IPS-11a (cell line): Measurements from ENCODE around the gene BIK.
"Not testable (repeated sequence)": the region's sequence is repeated elsewhere in the genome, so short reads cannot be mapped to it uniquely, and the experiment has no call there.

ENCODE experiments used
- H3K4me3 ChIP-seq: one replicate; pipeline ENCODE4 v1.5.1; 2013; ENCODE audit warnings: low read depth, low read length, control low read depth

Gene BIK

GRCh38 chr22:43134553-43134952 lies 24.0 kb downstream of the BIK start:
- no peak overlapping the region for H3K4me3 ChIP-seq

GRCh38 chr22:43135565-43135964 lies 25.0 kb downstream of the BIK start:
- H3K4me3 ChIP-seq, result no peak overlapping the region

DNA sequence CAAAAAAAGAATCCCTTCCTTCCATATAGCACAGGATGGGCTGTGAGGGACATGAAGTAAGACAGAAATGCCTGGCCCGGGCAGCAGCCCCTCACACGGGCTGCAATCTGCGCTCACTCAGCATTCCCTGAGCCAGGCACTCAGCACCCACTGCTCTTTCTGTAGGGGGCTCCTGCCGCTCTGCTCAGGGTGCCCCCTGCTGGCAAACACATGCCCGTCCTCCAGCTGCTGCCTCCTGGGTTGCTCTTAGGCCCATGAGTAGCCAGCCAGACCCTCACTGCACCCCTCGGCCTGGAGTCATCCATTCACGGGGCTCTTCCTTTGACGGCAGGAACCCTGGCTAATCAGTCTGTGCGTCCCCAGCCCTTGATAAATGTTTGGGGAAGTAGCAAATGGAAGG lies 25.7 kb downstream of the BIK start:
- no peak overlapping the region for H3K4me3 ChIP-seq

DNA sequence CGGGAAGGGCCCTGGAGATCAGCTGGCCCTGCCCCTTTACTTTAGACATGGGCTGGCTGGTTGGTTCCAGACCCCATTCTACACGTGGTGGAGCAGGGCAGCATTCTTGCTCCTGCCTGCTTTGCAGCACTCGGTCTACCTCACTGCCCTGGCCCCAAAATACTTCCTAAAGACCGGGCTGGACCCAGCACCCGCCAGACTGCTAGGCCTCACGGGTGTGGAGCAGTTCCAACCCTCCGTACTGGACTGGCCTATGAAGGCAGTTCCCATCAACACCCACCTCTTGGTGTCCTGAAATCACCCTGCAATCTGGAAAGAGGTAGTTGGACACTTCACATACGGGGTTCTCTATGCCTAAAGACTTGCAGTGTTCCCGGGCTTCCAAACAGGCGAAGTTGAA lies 26.3 kb downstream of the BIK start:
- no peak overlapping the region for H3K4me3 ChIP-seq

- H3K4me3 ChIP-seq, result peak within 1 kb of the TSS; percentile 82
Measured at GRCh38 chr22:43142880-43143562, 32.5 kb downstream of the BIK start, which contains the start of gene MCAT. Gene MCAT, minus strand, starts transcription at chr22:43143398. Its CDS starts 50 bp downstream, at chr22:43143348.

DNA sequence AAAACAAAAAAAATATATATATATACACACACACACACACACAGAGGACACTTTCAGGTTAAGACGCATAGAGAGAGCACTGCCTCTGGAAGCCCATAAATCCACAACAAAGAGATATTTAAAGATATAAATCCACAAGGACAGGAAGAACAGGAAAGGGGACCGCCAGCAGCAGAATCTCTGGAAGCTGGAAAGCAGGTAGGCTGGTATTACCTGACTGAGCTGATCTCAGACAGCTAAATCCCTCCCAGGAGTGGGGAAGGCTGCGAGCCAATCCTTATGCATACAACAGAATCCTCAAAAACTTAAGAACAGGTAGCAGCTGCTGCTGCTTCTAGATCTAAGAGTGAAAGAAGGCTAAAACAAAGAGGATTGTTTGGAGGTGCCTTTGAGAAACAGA lies 34.4 kb downstream of the BIK start:
- no peak overlapping the region for H3K4me3 ChIP-seq

DNA sequence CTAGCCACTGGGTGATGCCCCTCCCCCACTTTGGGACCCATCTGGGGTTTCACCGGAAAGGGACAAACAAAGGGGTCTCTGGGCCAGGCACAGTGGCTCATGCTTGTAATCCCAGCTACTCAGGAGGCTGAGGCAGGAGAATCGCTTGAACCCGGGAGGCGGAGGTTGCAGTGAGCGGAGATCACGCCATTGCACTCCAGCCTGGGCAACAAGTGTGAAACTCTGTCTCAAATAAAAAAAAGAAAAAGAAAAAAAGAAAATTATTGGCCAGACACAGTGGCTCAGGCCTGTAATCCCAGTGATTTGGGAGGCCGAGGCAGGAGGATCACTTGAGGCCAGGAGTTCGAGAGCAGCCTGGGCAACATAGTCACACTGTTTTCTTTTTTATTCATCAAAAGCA lies 34.8 kb downstream of the BIK start:
- not testable (repeated sequence) for H3K4me3 ChIP-seq

DNA sequence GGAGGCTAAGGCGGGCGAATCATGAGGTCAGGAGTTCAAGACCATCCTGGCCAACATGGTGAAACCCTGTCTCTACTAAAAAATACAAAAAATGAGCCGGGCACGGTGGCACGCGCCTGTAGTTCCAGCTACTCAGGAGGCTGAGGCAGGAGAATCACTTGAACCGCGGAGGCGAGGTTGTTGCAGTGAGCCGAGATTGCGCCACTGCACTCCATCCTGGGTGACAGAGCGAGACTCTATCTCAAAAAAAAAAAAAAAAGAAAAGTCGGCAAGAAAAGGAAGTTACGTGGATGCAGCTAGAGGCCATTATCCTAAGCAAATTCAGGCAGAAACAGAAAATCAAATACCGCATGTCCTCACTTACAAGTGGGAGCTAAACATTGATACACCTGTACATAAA lies 35.8 kb downstream of the BIK start:
- H3K4me3 ChIP-seq, result not testable (repeated sequence)

GRCh38 chr22:43147821-43148220 lies 37.3 kb downstream of the BIK start:
- no peak overlapping the region for H3K4me3 ChIP-seq

GRCh38 chr22:43148581-43148980 lies 38.0 kb downstream of the BIK start:
- no peak overlapping the region for H3K4me3 ChIP-seq

GRCh38 chr22:43150731-43151206 lies 40.2 kb downstream of the BIK start:
- H3K4me3 ChIP-seq, result peak overlapping the region; percentile 28

- peak within 1 kb of the TSS; percentile 28 for H3K4me3 ChIP-seq
Measured at GRCh38 chr22:43151251-43152002, 40.9 kb downstream of the BIK start, which contains the start of gene TSPO. Gene TSPO, plus strand, starts transcription at chr22:43151559. Its CDS starts 7,680 bp downstream, at chr22:43159239.

DNA sequence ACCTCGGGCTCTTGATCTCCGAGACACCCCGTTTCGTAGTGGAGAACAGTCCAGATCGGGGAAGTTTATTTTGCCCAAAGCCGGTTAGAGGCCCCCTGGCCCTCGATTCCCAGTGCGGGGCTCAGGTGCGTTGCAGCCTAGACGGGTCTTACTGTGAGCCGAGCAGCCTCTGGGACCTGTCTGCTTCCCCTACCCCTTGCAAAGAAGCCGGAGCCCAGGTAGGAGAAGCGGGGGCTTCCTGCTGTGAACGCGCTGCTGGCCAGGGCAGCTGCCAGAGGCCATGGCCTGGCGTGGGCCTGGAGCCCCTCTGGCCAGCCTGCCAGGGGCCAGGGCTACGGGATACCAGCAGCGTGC lies 41.4 kb downstream of the BIK start:
- no peak overlapping the region for H3K4me3 ChIP-seq

DNA sequence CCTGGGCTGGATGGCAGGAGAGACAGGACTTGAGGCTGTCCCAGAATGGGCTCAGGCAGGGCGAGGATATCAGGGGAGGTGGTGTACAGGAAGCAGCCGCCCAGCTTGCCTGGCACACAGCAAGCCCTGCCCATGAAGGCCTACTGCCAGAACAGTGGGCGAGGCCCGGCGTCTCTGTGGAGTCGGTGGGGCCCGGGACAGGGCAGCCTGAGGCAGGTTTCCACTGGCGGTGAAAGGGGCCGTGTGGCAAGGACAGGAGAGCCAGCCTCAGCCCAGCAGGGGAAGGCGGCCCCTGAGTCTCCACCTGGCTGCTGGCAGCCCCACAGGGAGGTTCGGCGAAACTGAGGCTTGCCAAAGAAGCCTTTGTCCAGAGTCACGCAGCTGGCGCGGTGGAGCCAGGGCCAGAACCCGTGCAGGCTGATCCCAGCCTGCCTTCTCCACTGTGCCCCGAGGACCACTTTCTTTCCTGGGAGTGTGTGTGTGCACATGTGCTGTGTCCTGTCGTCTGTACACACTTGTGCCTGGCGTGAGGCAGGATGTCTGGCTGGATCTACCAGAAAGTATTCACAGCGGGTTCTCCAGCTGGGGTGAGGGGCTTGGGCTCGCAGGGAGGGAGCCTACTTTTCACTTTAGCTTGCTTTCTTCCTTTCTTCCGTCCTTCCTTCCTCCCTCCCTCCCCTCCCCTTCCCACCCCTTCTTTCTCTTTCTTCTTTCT lies 42.0 kb downstream of the BIK start:
- H3K4me3 ChIP-seq, result no peak overlapping the region

GRCh38 chr22:43153899-43154298 lies 43.3 kb downstream of the BIK start:
- H3K4me3 ChIP-seq, result no peak overlapping the region

DNA sequence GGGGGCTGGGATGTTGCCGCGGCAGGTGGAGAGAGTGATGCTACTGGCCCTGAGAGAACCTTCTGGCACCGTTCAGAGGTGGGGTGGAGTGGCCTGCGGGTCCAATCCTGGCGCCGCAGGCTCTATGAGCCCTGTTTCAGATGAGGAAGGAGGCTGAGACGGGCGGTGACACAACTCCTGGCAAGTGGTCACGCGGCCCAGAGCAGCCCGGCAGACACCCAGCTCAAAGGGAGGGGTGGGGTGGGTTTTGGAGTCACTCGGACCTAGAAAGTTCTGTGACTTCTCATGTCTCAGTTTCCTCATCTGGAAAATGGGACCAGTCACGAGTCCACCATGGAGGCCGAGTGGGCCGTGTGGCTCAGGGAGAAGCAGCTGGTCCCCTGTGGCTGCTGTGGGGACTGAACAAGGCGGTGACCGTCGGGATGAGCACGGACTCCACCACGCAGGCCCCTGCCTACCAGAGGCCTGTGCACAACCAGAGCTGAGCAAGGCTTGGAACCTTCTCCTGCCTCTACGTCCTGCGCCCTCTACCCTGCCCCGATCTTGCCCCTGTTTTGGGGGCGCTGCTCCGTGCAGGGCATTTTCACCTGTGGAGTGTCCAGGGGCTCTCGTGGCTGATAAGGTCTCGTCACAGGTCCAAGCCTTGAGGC lies 44.5 kb downstream of the BIK start:
- H3K4me3 ChIP-seq, result no peak overlapping the region

- H3K4me3 ChIP-seq, result no peak overlapping the region
Measured at GRCh38 chr22:43155789-43156188, 45.2 kb downstream of the BIK start.

DNA sequence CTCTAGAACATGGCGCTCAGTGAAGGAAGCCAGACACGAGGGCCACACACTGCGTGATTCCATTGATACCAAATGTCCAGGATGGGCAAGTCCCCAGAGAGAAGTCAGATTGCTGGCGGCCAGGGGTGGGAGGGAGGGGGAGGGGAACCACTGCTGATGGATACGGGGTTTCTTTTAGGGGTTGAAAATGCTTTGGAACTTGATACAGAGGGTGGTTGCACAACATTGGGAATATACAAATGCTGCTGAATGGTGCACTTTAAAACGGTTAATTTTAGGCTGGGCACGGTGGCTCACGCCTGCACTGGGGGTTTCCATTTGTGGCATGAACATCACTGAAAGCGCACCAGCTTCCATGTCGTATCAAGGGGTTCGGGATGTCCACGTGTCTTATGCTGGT lies 45.9 kb downstream of the BIK start:
- no peak overlapping the region for H3K4me3 ChIP-seq

GRCh38 chr22:43157874-43158546 lies 47.5 kb downstream of the BIK start:
- H3K4me3 ChIP-seq, result no peak overlapping the region

DNA sequence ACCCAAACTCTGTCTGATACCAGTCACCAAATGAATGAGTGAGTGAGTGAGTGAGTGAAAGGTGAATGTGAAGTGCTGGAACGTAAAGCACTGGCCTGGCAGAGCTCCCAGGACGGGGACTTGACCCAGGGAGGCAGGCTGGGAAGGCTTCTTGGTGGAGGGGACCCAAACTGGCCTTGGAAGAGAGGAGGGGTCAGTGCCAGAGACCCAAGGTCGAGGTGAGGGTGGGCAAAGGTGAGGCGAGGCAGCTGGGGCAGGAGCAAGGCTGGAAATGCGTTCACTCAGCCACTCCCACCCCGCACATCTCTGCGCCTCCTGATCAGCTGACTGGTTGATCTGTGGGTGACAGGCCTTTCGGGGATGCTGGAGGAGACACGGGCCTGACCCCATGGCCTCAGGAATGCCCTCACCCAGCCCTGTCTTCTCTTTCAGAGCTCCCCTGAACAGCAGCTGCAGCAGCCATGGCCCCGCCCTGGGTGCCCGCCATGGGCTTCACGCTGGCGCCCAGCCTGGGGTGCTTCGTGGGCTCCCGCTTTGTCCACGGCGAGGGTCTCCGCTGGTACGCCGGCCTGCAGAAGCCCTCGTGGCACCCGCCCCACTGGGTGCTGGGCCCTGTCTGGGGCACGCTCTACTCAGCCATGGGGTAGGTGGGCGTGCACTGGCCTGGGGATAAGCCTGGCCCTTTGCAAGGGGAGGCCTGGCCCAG lies 48.4 kb downstream of the BIK start:
- H3K4me3 ChIP-seq, result no peak overlapping the region
